Left lobe of liver (tissue), 2 donors: ENCODE data around the gene LAMB3. TPM values are rescaled to one million over a fixed set of nuclear protein-coding genes. Genes with fewer than 3 reads are reported as not detected.
A peak's percentile ranks its signal among the peaks of the same experiment; 100 is the strongest.

Source experiments
- ATAC-seq: fragments of 200-7000 bp; cut with Tn5 transposase; one replicate; pipeline ENCODE4 v1.9.1; 2020; ENCODE audit warnings: mild to moderate bottlenecking, moderate library complexity
- DNase-seq: peaks from one replicate; pipeline ENCODE4 v3.0.0-alpha.2; 2020; ENCODE audit warnings: low spot score
- total RNA-seq: library from RNA; stranded (reverse); gene quantifications from one replicate; pipeline ENCODE4 v1.2.1, GENCODE V29; 2021
- donor health status: DM: no; HTN: no; CAD: no; lungs with moderate emphysema.
- donor health status: DM: no; HTN: yes; CAD: no.

The LAMB3 gene
- total RNA-seq, 1 donor from 2014 or later = 7.8 TPM

- DNase-seq = no peak
- ATAC-seq = no peak
These were observed 32.3 kb downstream of the LAMB3 start for GRCh38 chr1:209619696-209620486.

GRCh38 chr1:209618756-209619420 is 33.3 kb downstream of the LAMB3 start:
- DNase-seq (no peak), ATAC-seq (no peak)

GRCh38 chr1:209618291-209618690 is 33.9 kb downstream of the LAMB3 start:
- ATAC-seq (no peak), DNase-seq (no peak)

GRCh38 chr1:209617755-209618154 is 34.5 kb downstream of the LAMB3 start:
- no peak for ATAC-seq
- no peak for DNase-seq

- no peak for ATAC-seq
- DNase-seq = no peak
These were observed 35.1 kb downstream of the LAMB3 start for GRCh38 chr1:209617047-209617673.

GRCh38 chr1:209616366-209617046 is 35.7 kb downstream of the LAMB3 start:
- no peak for ATAC-seq
- DNase-seq = no peak

GRCh38 chr1:209614906-209615305 is 37.3 kb downstream of the LAMB3 start:
- ATAC-seq (no peak), DNase-seq (no peak)

- ATAC-seq (no peak), DNase-seq (no peak)
These were observed 38.1 kb downstream of the LAMB3 start for GRCh38 chr1:209614151-209614420.

- DNase-seq = no peak
- no peak for ATAC-seq
These were observed 38.6 kb downstream of the LAMB3 start for GRCh38 chr1:209613400-209614150.

- ATAC-seq (no peak), DNase-seq (no peak)
These were observed 39.4 kb downstream of the LAMB3 start for GRCh38 chr1:209612646-209613399.

GRCh38 chr1:209611771-209612570 is 40.3 kb downstream of the LAMB3 start:
- ATAC-seq = no peak
- DNase-seq = no peak

GRCh38 chr1:209610631-209610905 is 41.7 kb downstream of the LAMB3 start:
- ATAC-seq = no peak
- DNase-seq = no peak

GRCh38 chr1:209609791-209610630 is 42.2 kb downstream of the LAMB3 start:
- no peak for DNase-seq
- ATAC-seq = peak; percentile 88

GRCh38 chr1:209609041-209609790 is 43.0 kb downstream of the LAMB3 start:
- no peak for ATAC-seq
- no peak for DNase-seq

GRCh38 chr1:209607795-209608178 is 44.4 kb downstream of the LAMB3 start:
- ATAC-seq (no peak), DNase-seq (no peak)

- DNase-seq = no peak
- no peak for ATAC-seq
These were observed 45.0 kb downstream of the LAMB3 start for GRCh38 chr1:209607102-209607794.

- ATAC-seq (no peak), DNase-seq (no peak)
These were observed 48.3 kb downstream of the LAMB3 start for GRCh38 chr1:209603877-209604276.
